Measurements from ENCODE around the gene MACC1. TPM values are rescaled to one million over a fixed set of nuclear protein-coding genes. Genes with fewer than 3 reads are reported as not detected.
"Not testable (repeated sequence)": the region's sequence is repeated elsewhere in the genome, so short reads cannot be mapped to it uniquely, and the experiment has no call there.

MACC1 gene
- total RNA-seq, 2 donors from 2014 or later, result 1.5 to 2.5 TPM

- no peak overlapping the region for H3K27ac Mint-ChIP-seq
- H3K9me3 Mint-ChIP-seq, result no peaks in the 10 kb centered on the region
- no peaks in the 10 kb centered on the region for H3K36me3 Mint-ChIP-seq (ENCODE audit: low read depth)
- no peaks in the 10 kb centered on the region for H3K27me3 Mint-ChIP-seq
- H3K4me1 Mint-ChIP-seq, result no peaks in the 10 kb centered on the region
- no peak for ATAC-seq (replicated peaks)
- H3K4me3 Mint-ChIP-seq, result no peak overlapping the region
Measured at GRCh38 chr7:20129920-20130319, 87.3 kb downstream of the MACC1 start.

- Mint-ChIP-seq H3K9me3 (no peaks in the 10 kb centered on the region), H3K27ac (no peak overlapping the region), H3K27me3 (no peaks in the 10 kb centered on the region), H3K36me3 (ENCODE audit: low read depth) (no peaks in the 10 kb centered on the region), H3K4me1 (no peaks in the 10 kb centered on the region), H3K4me3 (no peak overlapping the region)
- ATAC-seq (replicated peaks), result no peak
Measured at GRCh38 chr7:20128001-20128400, 89.2 kb downstream of the MACC1 start.

GRCh38 chr7:20126060-20126459 lies 91.1 kb downstream of the MACC1 start:
- H3K36me3 Mint-ChIP-seq (ENCODE audit: low read depth); H3K27ac Mint-ChIP-seq; H3K4me1 Mint-ChIP-seq; ATAC-seq (replicated peaks); H3K4me3 Mint-ChIP-seq; H3K27me3 Mint-ChIP-seq; H3K9me3 Mint-ChIP-seq: not testable (repeated sequence)

- H3K27me3 Mint-ChIP-seq; H3K36me3 Mint-ChIP-seq (ENCODE audit: low read depth); H3K9me3 Mint-ChIP-seq; H3K4me1 Mint-ChIP-seq; H3K4me3 Mint-ChIP-seq; H3K27ac Mint-ChIP-seq; ATAC-seq (replicated peaks): not testable (repeated sequence)
Measured at GRCh38 chr7:20124087-20124486, 93.1 kb downstream of the MACC1 start.

- H3K4me1 Mint-ChIP-seq, result not testable (repeated sequence)
Measured at GRCh38 chr7:20122653-20123316, 94.4 kb downstream of the MACC1 start.

GRCh38 chr7:20122073-20122472 lies 95.1 kb downstream of the MACC1 start:
- ATAC-seq (replicated peaks), result no peak
- no peaks in the 10 kb centered on the region for H3K27me3 Mint-ChIP-seq
- peaks cover 6% of the 10 kb centered on the region for H3K9me3 Mint-ChIP-seq
- H3K4me3 Mint-ChIP-seq, result no peak overlapping the region
- H3K4me1 Mint-ChIP-seq, result no peaks in the 10 kb centered on the region
- H3K36me3 Mint-ChIP-seq (ENCODE audit: low read depth), result no peaks in the 10 kb centered on the region
- H3K27ac Mint-ChIP-seq, result no peak overlapping the region

More at GRCh38 chr7:20122653-20123316, 94.4 kb downstream of the MACC1 start:
- H3K36me3 Mint-ChIP-seq (ENCODE audit: low read depth); H3K27me3 Mint-ChIP-seq; H3K9me3 Mint-ChIP-seq; H3K27ac Mint-ChIP-seq; H3K4me3 Mint-ChIP-seq; ATAC-seq (replicated peaks): not testable (repeated sequence)

GRCh38 chr7:20121404-20121803 lies 95.8 kb downstream of the MACC1 start:
- Mint-ChIP-seq H3K36me3 (ENCODE audit: low read depth) (no peaks in the 10 kb centered on the region), H3K27me3 (no peaks in the 10 kb centered on the region), H3K27ac (no peak overlapping the region), H3K4me1 (no peaks in the 10 kb centered on the region), H3K4me3 (no peak overlapping the region), H3K9me3 (peaks cover 8% of the 10 kb centered on the region)
- ATAC-seq (replicated peaks), result no peak

GRCh38 chr7:20120611-20121168 lies 96.5 kb downstream of the MACC1 start:
- H3K36me3 Mint-ChIP-seq (ENCODE audit: low read depth); H3K9me3 Mint-ChIP-seq; H3K27me3 Mint-ChIP-seq; H3K4me3 Mint-ChIP-seq; H3K27ac Mint-ChIP-seq; H3K4me1 Mint-ChIP-seq; ATAC-seq (replicated peaks): not testable (repeated sequence)

- H3K36me3 Mint-ChIP-seq (ENCODE audit: low read depth), result no peaks in the 10 kb centered on the region
- peaks cover 6% of the 10 kb centered on the region for H3K9me3 Mint-ChIP-seq
- no peak for ATAC-seq (replicated peaks)
- no peaks in the 10 kb centered on the region for H3K4me1 Mint-ChIP-seq
- H3K27me3 Mint-ChIP-seq, result no peaks in the 10 kb centered on the region
- H3K27ac Mint-ChIP-seq, result no peak overlapping the region
- H3K4me3 Mint-ChIP-seq, result no peak overlapping the region
Measured at GRCh38 chr7:20116869-20117268, 100.3 kb downstream of the MACC1 start.

- Mint-ChIP-seq H3K27ac (no peak overlapping the region), H3K9me3 (peaks cover 4% of the 10 kb centered on the region), H3K4me3 (no peak overlapping the region), H3K27me3 (no peaks in the 10 kb centered on the region), H3K4me1 (no peaks in the 10 kb centered on the region), H3K36me3 (ENCODE audit: low read depth) (no peaks in the 10 kb centered on the region)
- ATAC-seq (replicated peaks), result peak; percentile 32
Measured at GRCh38 chr7:20114468-20114867, 102.7 kb downstream of the MACC1 start.

- no peak for ATAC-seq (replicated peaks)
- H3K4me1 Mint-ChIP-seq, result no peaks in the 10 kb centered on the region
- H3K27me3 Mint-ChIP-seq, result no peaks in the 10 kb centered on the region
- no peak overlapping the region for H3K4me3 Mint-ChIP-seq
- no peak overlapping the region for H3K27ac Mint-ChIP-seq
- H3K9me3 Mint-ChIP-seq, result peaks cover 4% of the 10 kb centered on the region
- no peaks in the 10 kb centered on the region for H3K36me3 Mint-ChIP-seq (ENCODE audit: low read depth)
Measured at GRCh38 chr7:20113427-20114027, 103.7 kb downstream of the MACC1 start.

- no peak for ATAC-seq (replicated peaks)
- Mint-ChIP-seq H3K9me3 (peaks cover 4% of the 10 kb centered on the region), H3K27me3 (no peaks in the 10 kb centered on the region), H3K4me3 (no peak overlapping the region), H3K27ac (no peak overlapping the region), H3K36me3 (ENCODE audit: low read depth) (no peaks in the 10 kb centered on the region), H3K4me1 (no peaks in the 10 kb centered on the region)
Measured at GRCh38 chr7:20112696-20113095, 104.5 kb downstream of the MACC1 start.

GRCh38 chr7:20111821-20112542 lies 105.2 kb downstream of the MACC1 start:
- H3K27ac Mint-ChIP-seq, result no peak overlapping the region
- no peaks in the 10 kb centered on the region for H3K4me1 Mint-ChIP-seq
- no peaks in the 10 kb centered on the region for H3K27me3 Mint-ChIP-seq
- ATAC-seq (replicated peaks), result peak; percentile 60
- H3K4me3 Mint-ChIP-seq, result no peak overlapping the region
- H3K36me3 Mint-ChIP-seq (ENCODE audit: low read depth), result no peaks in the 10 kb centered on the region
- peaks cover under 1% of the 10 kb centered on the region for H3K9me3 Mint-ChIP-seq

GRCh38 chr7:20107582-20107981 lies 109.6 kb downstream of the MACC1 start:
- Mint-ChIP-seq H3K4me3 (no peak overlapping the region), H3K9me3 (no peaks in the 10 kb centered on the region), H3K27me3 (no peaks in the 10 kb centered on the region), H3K27ac (no peak overlapping the region), H3K4me1 (no peaks in the 10 kb centered on the region), H3K36me3 (ENCODE audit: low read depth) (no peaks in the 10 kb centered on the region)
- no peak for ATAC-seq (replicated peaks)

- H3K4me1 Mint-ChIP-seq, result no peaks in the 10 kb centered on the region
- H3K27ac Mint-ChIP-seq, result no peak overlapping the region
- H3K4me3 Mint-ChIP-seq, result no peak overlapping the region
- H3K27me3 Mint-ChIP-seq, result no peaks in the 10 kb centered on the region
- H3K36me3 Mint-ChIP-seq (ENCODE audit: low read depth), result no peaks in the 10 kb centered on the region
- no peak for ATAC-seq (replicated peaks)
- H3K9me3 Mint-ChIP-seq, result no peaks in the 10 kb centered on the region
Measured at GRCh38 chr7:20104696-20105095, 112.5 kb downstream of the MACC1 start.

Measured in activated T-helper 17 cell treated with anti-CD3 and anti-CD28 coated beads, Interleukin-2, amount 50 U/mL, for 72 hours (primary cell).